BJ (cell line): ENCODE measurements around the gene RETSAT. TPM values are rescaled to one million over a fixed set of nuclear protein-coding genes. Genes with fewer than 3 reads are reported as not detected.

Experiments used
- CTCF ChIA-PET: fragments of 350-600 bp; formaldehyde crosslinking; extraction: SDS; loops from one replicate; lab custom pipeline; 2021; ENCODE audit warnings: antibody characterized with exemption, inconsistent platforms; lab: Yijun Ruan, JAX
- POLR2A ChIA-PET: fragments of 300-600 bp; sonication (Branson Sonifier 250); formaldehyde crosslinking; extraction: SDS; loops from one replicate; lab custom pipeline; 2021; ENCODE audit warnings: antibody characterized with exemption; lab: Charles Lee
- DNase-seq: peaks from one replicate; pipeline ENCODE4 v3.0.0-alpha.2; 2011; ENCODE audit warnings: low read depth
- H3K27me3 ChIP-seq: 2 replicates; pipeline ENCODE4 v1.6.0; 2011; ENCODE audit warnings: low read length; ENCODE audit not compliant: control insufficient read depth, insufficient read depth
- H3K36me3 ChIP-seq: 2 replicates; pipeline ENCODE4 v1.5.1; 2011; ENCODE audit warnings: low read length; ENCODE audit not compliant: control insufficient read depth, insufficient read depth
- H3K4me3 ChIP-seq: 2 replicates; pipeline ENCODE4 v1.5.1; 2011; ENCODE audit warnings: low read depth, mild to moderate bottlenecking, control low read depth, low read length
- polyA minus RNA-seq: library from RNA; depleted of rRNA, polyadenylated mRNA; stranded (reverse); fragments of >200 nt; gene quantifications from 2 replicates; pipeline ENCODE4 v1.2.3, GENCODE V29; 2011; rRNA and poly(A)+ RNA removed
- polyA plus RNA-seq: library from polyadenylated mRNA; depleted of rRNA; stranded (reverse); fragments of >200 nt; gene quantifications from 2 replicates; pipeline ENCODE4 v1.2.3, GENCODE V29; 2011; rRNA removed
- TF ChIP-seq, protein P1 (sequence below): IDR thresholded peaks from 2 replicates; pipeline ENCODE4 v1.5.1; 2011; ENCODE audit warnings: low read depth, mild to moderate bottlenecking, control low read depth, inconsistent platforms, low read length, moderate library complexity; ENCODE audit not compliant: insufficient read depth

Gene RETSAT
- polyA plus RNA-seq: 50.3 and 54.4 TPM in 2 replicates
- 38.4 and 62.9 TPM in 2 replicates for polyA minus RNA-seq

DNA sequence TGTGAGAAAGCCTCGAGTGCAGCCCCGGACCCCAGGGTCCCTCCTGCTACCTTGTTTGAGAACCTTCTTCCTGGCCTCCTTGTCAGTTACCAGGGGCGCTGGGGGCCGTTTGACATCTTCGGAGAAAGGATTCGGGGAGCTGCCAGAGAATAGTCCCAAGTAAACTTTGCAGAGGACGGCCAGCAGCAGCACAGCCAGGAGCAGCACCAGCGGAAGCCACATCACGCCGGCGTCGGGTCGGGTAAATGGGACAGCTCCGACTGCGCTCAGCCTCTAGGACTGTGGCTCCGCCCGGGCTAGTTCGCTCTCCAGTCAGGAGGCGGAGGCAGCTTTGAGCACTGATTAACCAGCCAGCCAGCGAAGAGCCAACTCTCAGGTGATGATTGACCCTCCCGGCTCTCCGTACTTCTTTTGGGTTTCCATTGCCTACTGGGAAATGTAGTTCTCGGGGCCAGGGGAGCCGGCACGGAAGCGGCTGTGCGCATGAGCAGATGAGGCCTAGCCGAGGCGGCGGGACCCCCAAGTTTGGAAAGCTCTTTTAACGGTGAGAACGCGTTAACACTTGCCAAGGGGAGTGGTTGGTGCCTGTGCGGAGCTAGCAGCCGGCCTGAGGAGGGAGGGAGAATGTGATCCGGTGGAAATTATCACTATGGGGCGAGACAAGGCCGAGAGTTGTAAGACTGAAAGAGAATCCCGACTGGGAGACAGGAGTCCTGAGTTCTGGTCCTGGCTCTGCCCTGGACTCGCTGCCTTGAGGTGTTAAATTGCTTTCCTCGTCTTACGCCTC is at the start of gene RETSAT, which contains the start of gene ELMOD3:
TSS of gene RETSAT (minus strand) at position 243 of the 787 bp plus-strand sequence. CDS start at position 222, 21 bp downstream.
TSS of gene ELMOD3 (plus strand) at position 484 of the 787 bp plus-strand sequence. CDS start 2,430 bp downstream, outside the sequence.
- TF ChIP-seq, protein P1, sequence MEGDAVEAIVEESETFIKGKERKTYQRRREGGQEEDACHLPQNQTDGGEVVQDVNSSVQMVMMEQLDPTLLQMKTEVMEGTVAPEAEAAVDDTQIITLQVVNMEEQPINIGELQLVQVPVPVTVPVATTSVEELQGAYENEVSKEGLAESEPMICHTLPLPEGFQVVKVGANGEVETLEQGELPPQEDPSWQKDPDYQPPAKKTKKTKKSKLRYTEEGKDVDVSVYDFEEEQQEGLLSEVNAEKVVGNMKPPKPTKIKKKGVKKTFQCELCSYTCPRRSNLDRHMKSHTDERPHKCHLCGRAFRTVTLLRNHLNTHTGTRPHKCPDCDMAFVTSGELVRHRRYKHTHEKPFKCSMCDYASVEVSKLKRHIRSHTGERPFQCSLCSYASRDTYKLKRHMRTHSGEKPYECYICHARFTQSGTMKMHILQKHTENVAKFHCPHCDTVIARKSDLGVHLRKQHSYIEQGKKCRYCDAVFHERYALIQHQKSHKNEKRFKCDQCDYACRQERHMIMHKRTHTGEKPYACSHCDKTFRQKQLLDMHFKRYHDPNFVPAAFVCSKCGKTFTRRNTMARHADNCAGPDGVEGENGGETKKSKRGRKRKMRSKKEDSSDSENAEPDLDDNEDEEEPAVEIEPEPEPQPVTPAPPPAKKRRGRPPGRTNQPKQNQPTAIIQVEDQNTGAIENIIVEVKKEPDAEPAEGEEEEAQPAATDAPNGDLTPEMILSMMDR: no peak
- H3K27me3 ChIP-seq: no peaks in the 10 kb centered on the region
- H3K36me3 ChIP-seq: peaks cover 14% of the 10 kb centered on the region
- peak; percentile 92 for DNase-seq
- H3K4me3 ChIP-seq: peak within 1 kb of the TSS; percentile 82
- POLR2A ChIA-PET: interaction anchor here (0.7 kb wide), 1 partner anchor 9 kb away, joined by 3 read pairs; no protein-coding TSS in a partner anchor
- CTCF ChIA-PET: interaction anchor here (1.2 to 3.1 kb wide), 3 partner anchors 11 to 197 kb away, joined by 3 to 11 read pairs (median 4); no protein-coding TSS in a partner anchor

GRCh38 chr2:85401844-85402243 is 47.5 kb upstream of the RETSAT start:
- ChIA-PET CTCF (interaction anchor here (1.7 to 2.1 kb wide), 2 partner anchors 11 to 235 kb away, joined by 3 to 5 read pairs; no protein-coding TSS in a partner anchor), POLR2A (no interaction called here)
- Histone ChIP-seq H3K4me3 (no peak overlapping the region), H3K36me3 (peaks cover 9% of the 10 kb centered on the region), H3K27me3 (no peaks in the 10 kb centered on the region)
- TF ChIP-seq, protein P1: no peak
- no peak for DNase-seq

- Histone ChIP-seq H3K4me3 (no peak overlapping the region), H3K27me3 (no peaks in the 10 kb centered on the region), H3K36me3 (peaks cover 9% of the 10 kb centered on the region)
- ChIA-PET CTCF (interaction anchor here (1.7 to 2.1 kb wide), 2 partner anchors 10 to 235 kb away, joined by 3 to 5 read pairs; no protein-coding TSS in a partner anchor), POLR2A (no interaction called here)
- DNase-seq: no peak
- TF ChIP-seq, protein P1: no peak
These were observed 47.1 kb upstream of the RETSAT start for GRCh38 chr2:85401464-85401805.

- no peaks in the 10 kb centered on the region for H3K27me3 ChIP-seq
- DNase-seq: no peak
- H3K4me3 ChIP-seq: no peak overlapping the region
- TF ChIP-seq, protein P1: no peak
- peaks cover 9% of the 10 kb centered on the region for H3K36me3 ChIP-seq
- CTCF ChIA-PET: interaction anchor here (1.7 to 2.1 kb wide), 2 partner anchors 10 to 236 kb away, joined by 3 to 5 read pairs; no protein-coding TSS in a partner anchor
- POLR2A ChIA-PET: no interaction called here
These were observed 46.5 kb upstream of the RETSAT start for GRCh38 chr2:85400541-85401463.
